BE2C (cell line): ENCODE measurements around the gene TBC1D10B.
A peak's percentile ranks its signal among the peaks of the same experiment; 100 is the strongest.

ENCODE experiments used
- DNase-seq: peaks from one replicate; pipeline ENCODE4 v3.0.0-alpha.2; 2020
- H3K27me3 ChIP-seq: fragments of 250-450 bp; sonication (Bioruptor Pico); 2 replicates; pipeline ENCODE4 v1.5.1; 2020; ENCODE audit warnings: mild to moderate bottlenecking
- H3K36me3 ChIP-seq: fragments of 250-450 bp; sonication (Bioruptor Pico); 2 replicates; pipeline ENCODE4 v1.5.1; 2020; ENCODE audit warnings: mild to moderate bottlenecking
- H3K4me1 ChIP-seq: fragments of 250-450 bp; sonication (Bioruptor Pico); 2 replicates; pipeline ENCODE4 v1.5.1; 2020
- H3K4me3 ChIP-seq: 2 replicates; pipeline ENCODE4 v1.5.1; 2011; ENCODE audit warnings: low read depth, low read length
- H3K9me3 ChIP-seq: fragments of 250-450 bp; sonication (Bioruptor Pico); 2 replicates; pipeline ENCODE4 v1.5.1; 2020
- CTCF ChIP-seq: IDR thresholded peaks from 2 replicates; pipeline ENCODE4 v1.5.1; 2012; ENCODE audit warnings: mild to moderate bottlenecking, low read depth, low read length

The TBC1D10B gene

GRCh38 chr16:30372725-30373124 is 2.4 kb upstream of the TBC1D10B start:
- TF ChIP-seq CTCF = no peak
- Histone ChIP-seq H3K27me3 (no peaks in the 10 kb centered on the region), H3K36me3 (no peaks in the 10 kb centered on the region), H3K9me3 (no peaks in the 10 kb centered on the region), H3K4me3 (no peak overlapping the region), H3K4me1 (peaks cover 9% of the 10 kb centered on the region)
- no peak for DNase-seq

- no peak overlapping the region for H3K4me3 ChIP-seq
- H3K9me3 ChIP-seq = no peaks in the 10 kb centered on the region
- DNase-seq = no peak
- H3K27me3 ChIP-seq = no peaks in the 10 kb centered on the region
- H3K4me1 ChIP-seq = peaks cover 7% of the 10 kb centered on the region
- TF ChIP-seq CTCF = no peak
- H3K36me3 ChIP-seq = no peaks in the 10 kb centered on the region
Measured at GRCh38 chr16:30372038-30372712, 1.9 kb upstream of the TBC1D10B start.

GRCh38 chr16:30371248-30371816 is 1.0 kb upstream of the TBC1D10B start:
- DNase-seq = no peak
- peak overlapping the region; percentile 58 for H3K4me3 ChIP-seq
- H3K4me1 ChIP-seq = peaks cover 6% of the 10 kb centered on the region
- no peaks in the 10 kb centered on the region for H3K36me3 ChIP-seq
- H3K9me3 ChIP-seq = no peaks in the 10 kb centered on the region
- no peak for TF ChIP-seq CTCF
- no peaks in the 10 kb centered on the region for H3K27me3 ChIP-seq

DNA sequence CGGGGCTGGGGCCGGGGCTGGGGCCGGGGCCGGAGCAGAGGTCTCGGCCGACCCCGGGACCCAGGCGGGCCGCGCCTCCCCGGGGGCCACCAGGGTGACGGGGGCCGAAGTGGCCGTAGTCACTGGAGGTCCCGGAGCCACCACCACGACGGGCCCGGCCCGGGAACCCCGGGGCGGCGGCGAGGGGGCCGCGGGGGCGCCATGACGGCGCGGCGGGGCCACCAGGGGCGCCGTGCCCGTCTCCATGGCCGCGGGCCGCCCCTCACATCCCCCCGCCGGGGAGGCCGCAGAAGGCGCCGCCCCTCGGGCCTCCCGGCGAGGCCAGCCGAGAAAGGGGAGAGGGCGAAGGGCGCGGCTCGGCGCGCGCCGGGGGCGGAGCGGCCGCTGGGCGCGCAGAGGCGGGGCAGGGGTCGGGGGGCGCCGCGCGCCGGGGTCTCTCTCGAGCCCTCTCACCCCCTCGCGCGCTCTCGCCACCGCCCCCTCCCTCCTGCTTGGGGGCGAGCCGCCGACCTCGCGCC is 297 bp downstream of the TBC1D10B start:
- no peak for DNase-seq
- Histone ChIP-seq H3K36me3 (peaks cover 8% of the 10 kb centered on the region), H3K4me3 (peak overlapping the region; percentile 90), H3K27me3 (no peaks in the 10 kb centered on the region), H3K4me1 (peaks cover 6% of the 10 kb centered on the region), H3K9me3 (no peaks in the 10 kb centered on the region)
- no peak for TF ChIP-seq CTCF

GRCh38 chr16:30369091-30369937 is 980 bp downstream of the TBC1D10B start:
- DNase-seq = no peak
- no peak for TF ChIP-seq CTCF
- H3K9me3 ChIP-seq = no peaks in the 10 kb centered on the region
- H3K27me3 ChIP-seq = no peaks in the 10 kb centered on the region
- peak overlapping the region; percentile 90 for H3K4me3 ChIP-seq
- H3K36me3 ChIP-seq = peaks cover 15% of the 10 kb centered on the region
- peaks cover 6% of the 10 kb centered on the region for H3K4me1 ChIP-seq

- peak overlapping the region; percentile 90 for H3K4me3 ChIP-seq
- peaks cover 16% of the 10 kb centered on the region for H3K36me3 ChIP-seq
- H3K4me1 ChIP-seq = peaks cover 6% of the 10 kb centered on the region
- no peak for TF ChIP-seq CTCF
- H3K27me3 ChIP-seq = no peaks in the 10 kb centered on the region
- H3K9me3 ChIP-seq = no peaks in the 10 kb centered on the region
- no peak for DNase-seq
Measured at GRCh38 chr16:30368792-30369090, 1.6 kb downstream of the TBC1D10B start.
